HG02798 (cell line): ENCODE data around the gene ZDHHC1.

Experiments used
- ATAC-seq: cut with Tn5 transposase; IDR thresholded peaks from one replicate; pipeline ENCODE4 v1.9.1; 2021; ENCODE audit warnings: mild to moderate bottlenecking; ENCODE audit not compliant: unreplicated experiment, poor library complexity

Gene ZDHHC1

GRCh38 chr16:67396159-67397035 lies 19.9 kb downstream of the ZDHHC1 start:
- no peak for ATAC-seq

GRCh38 chr16:67395458-67396158 lies 20.7 kb downstream of the ZDHHC1 start:
- ATAC-seq, result no peak

DNA sequence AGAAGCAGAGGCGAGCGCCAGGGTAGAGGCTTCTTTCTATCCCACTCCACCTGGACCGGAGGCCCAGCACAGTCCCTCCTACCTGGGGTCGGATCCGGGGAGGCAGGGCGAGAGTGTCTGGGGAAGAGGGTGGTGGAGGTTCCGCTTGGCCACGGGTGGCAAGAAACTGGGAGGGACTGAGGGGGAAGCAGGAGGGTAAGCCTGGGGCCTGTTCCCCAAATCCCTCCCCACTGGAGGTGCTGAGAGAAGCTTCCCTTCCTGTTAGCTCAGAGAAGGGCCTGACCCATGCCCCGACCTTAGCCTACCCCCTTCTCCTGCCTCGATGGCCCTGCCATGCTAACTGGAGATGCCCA lies 21.2 kb downstream of the ZDHHC1 start:
- ATAC-seq, result no peak

DNA sequence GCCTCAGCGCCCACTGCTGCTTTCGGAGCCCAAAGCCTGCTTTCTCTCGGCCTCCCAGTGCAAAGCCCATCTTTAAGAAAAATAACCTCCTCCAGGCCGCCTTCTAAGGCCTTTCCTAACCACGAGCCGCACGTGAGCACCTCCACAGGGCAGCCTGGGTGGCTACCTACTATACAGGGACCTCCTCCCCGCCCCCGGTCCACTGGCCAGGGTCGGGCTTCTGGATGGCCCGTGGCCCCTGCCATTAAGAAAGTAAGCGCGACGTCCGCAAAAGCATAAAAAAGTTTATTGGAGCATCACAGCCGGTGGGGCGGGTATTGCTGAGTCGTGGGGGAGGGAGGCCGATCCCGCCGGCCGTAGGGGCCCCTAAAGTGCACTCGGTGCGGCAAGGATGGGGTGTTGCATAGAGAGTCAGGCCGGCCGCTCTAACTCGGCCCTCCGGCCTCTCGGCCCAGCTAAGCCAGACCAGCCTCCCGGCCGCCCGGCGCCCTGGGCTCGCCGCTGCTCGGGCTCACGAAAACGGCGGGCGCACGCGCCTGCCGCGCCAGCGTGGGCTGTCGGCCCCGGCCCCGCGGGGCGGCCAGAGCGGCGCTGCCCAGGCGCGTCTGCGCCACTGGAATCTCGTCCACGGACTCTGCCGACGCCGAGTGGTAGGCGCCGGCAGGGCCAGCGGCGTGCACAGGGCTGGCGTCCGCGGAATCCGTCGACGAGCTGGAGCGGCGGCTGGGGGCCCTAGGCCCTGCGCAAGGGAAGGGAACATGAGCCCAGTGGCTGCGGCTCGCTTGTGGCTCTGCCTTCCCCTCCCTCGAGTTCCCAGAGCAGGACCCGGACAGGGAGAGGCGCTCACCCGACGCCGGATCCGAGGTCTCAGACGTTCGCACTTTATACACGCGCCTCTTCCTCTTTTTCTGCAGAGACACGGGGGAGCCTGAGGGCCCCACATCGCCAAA lies 21.8 kb downstream of the ZDHHC1 start:
- ATAC-seq, result no peak

- no peak for ATAC-seq
Measured at GRCh38 chr16:67393788-67394154, 22.5 kb downstream of the ZDHHC1 start.

DNA sequence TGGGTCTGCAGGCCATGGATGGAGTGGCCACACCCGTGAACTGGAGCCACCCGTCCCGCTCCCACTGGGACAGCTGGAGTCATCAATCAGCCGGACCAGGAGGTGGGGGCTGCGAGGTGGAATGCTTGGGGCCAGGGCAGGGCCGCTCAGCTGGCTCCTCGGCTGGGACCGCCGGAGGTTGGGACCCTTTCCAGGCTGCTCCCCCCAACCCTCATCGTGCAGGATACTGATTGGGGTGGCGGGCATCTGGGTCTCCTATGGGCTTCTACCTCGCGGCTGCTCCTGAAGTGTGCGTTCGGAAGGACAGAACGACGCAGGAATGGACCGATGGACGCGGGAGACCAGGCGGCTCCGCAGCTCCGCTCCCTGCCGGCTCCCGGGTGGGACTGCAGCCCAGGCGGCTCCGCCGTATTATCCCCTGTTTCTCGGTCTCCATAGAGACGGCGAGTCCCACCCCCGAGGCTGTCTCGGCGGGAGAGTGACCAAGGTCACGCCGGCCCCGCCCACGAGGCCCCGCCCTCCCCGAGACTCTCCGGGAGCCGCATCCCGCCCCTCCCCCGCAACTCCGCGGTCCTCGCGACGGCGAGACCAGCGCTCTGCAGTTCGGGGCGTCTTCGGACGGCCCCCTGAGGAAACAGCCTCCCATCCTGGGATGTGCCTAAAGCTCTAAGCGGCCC lies 23.0 kb downstream of the ZDHHC1 start, which contains the start of gene TPPP3:
Gene TPPP3 (minus strand): TSS at position 388 of the 677 bp plus-strand sequence. CDS start 2,387 bp downstream, outside the sequence.
- ATAC-seq, result no peak

GRCh38 chr16:67392301-67393059 lies 23.8 kb downstream of the ZDHHC1 start:
- no peak for ATAC-seq

DNA sequence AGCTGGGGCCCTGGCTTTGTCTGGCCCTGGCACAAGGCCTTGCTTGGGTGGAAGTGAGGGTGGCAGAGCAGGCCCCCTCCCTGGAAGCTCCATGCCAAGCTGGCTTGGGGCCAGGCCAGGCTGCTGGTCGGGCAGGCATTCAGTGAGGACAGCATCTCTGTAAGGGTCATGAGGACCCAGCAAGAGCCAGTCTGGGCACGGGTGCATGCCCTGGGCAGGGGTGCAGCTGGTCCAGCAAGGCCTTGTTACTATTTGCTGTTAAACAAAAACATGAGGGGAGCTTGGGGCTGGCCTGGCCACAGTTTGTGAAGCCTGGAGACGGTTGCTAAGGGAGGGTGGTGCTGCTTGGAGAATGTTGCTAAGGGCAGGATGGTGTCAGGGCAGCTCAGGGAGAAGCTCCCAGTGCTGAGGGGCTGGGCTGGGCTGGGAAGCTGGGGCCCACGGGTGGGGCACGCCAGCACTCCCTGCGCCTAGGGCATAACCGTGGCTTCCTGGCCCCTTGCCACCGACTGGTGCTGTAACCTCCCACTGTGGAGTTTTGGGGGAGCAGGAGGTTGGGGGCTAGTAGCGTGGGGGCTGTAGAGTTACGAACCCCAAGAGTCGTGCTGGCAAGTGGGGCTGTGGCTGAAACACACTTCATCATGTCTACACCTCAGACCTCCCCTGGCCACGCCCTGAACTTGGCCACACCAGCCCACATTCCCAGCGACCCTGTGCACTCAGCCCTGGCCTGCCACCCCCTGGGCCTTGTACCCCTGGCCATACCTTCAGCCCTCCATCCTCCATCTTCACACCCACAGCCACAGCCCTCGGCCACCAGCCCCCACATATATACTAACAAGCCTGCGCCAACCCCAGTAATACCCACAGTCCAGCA lies 24.6 kb downstream of the ZDHHC1 start:
- ATAC-seq, result no peak

GRCh38 chr16:67390816-67391423 lies 25.4 kb downstream of the ZDHHC1 start:
- ATAC-seq, result no peak

DNA sequence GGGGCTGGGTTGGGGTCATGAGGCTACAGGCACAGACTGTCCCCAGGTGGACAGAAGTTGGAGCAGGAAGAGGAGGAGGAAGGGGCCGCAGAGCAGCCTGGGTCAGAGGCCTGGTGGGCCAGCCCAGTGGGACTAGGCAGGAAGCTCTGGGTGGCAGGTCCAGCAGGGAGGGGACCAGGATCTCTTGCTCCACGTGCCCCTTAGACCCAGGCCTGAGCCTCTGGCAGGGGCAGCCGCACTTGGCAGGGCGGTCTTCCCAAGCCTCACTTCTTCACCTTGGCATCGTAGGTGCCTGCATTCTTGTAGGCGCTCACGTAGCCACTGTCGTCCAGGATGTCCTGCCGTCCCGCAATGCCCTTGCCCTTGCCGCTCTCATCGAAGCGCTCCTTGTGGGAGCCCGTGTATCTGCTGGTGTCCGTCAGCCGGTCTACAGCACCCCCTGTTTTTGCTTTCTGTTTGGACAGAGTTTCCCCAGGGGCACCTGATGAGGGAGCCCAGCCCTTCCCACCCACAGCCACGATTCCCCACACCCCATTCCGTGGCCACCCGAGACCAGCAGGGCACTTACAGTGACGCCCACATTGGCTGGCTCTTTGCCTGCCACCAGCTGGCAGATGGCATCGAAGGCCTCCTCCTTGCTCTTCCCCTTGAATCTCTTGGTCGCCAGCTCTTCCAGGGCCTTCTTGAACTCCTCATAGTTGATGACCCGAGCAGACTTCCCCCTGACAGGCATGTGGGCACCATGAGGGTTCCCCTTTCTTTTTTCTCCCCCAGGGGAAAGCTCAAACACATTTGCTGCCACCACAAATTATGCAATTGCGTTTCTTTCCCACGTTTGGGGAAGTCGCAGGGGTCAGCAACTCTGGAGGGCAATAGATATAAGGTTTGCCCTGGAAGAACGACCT lies 26.1 kb downstream of the ZDHHC1 start:
- ATAC-seq, result no peak

GRCh38 chr16:67388591-67388990 lies 27.7 kb downstream of the ZDHHC1 start:
- no peak for ATAC-seq

DNA sequence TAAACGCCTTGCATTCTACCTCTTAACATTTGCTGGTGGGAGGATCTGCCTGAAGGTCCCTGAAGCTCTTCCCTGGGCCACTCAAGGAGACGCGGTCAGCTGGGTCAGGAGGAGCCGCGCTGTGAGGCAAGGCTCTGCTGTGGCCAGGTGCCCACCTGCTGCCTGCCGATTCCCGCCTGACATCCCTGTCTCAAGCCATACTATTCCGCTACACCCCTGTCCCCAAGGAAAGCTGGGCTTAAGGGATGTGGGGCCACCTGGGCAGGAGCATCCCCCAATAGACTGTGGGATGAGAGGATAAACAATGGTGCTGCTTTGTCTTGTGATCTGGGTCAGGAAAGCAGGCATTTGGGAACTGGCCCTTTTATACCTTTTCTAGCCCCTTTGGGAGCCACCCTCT lies 28.1 kb downstream of the ZDHHC1 start:
- ATAC-seq, result no peak

- no peak for ATAC-seq
Measured at GRCh38 chr16:67387479-67388079, 28.7 kb downstream of the ZDHHC1 start.

DNA sequence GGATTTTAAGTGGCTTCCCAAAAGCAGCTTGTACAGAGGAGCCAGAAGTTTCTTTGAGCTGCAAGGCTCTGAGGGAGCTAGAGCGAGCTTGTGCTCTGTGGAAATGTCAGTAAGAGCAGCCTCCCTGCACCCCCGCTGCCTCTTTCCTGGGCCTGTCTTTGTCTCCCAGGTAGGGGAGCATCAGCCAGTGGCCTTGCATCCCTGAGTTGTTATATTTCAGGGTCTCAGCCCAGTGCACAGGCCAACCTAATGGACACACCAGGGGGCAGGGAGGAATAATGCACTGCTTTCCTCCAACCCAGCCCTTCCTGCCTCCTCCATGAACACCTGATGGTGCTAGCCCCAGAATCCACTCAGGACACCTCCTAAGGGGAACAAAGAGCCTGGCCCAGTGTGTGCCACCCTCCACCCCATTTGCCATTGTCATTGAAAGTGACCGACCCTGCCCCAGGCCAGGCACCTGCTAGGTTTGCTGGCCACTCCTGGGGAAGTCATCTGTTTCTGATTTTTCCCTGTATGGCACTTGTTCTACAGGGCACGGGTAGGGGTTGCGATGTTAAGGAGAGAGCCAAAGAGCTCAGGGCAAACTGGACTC lies 29.3 kb downstream of the ZDHHC1 start:
- no peak for ATAC-seq

- ATAC-seq, result no peak
Measured at GRCh38 chr16:67384778-67385510, 31.3 kb downstream of the ZDHHC1 start.

DNA sequence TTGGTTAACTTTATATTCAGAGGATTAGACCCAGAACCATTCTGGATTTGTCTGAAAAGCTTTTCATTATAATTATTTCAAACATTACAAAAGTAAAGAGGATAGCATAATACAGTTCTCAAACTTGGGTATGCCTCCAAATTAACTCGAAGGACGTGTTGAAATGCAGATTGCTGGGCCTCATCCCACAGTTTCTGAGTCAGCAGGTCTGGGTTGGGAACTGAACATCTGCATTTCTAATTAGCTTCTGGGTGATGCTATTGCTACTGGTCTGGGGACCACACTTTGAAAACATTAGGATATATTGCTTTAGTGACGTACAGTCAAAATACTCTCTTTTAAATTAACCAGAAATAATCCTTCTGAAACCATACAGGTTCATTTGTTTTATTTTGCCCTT lies 33.0 kb downstream of the ZDHHC1 start:
- ATAC-seq, result no peak
